LNCaP clone FGC (cell line): ENCODE measurements around the gene SLU7.

Experiments
- DNase-seq: peaks from one replicate; pipeline ENCODE4 v3.0.0-alpha.2; 2011; ENCODE audit warnings: low read depth
- H3K4me3 ChIP-seq: 2 replicates; pipeline ENCODE4 v1.5.1; 2011; ENCODE audit warnings: mild to moderate bottlenecking, low read depth, low read length, control low read depth
- TF ChIP-seq, protein P1 (sequence below): IDR thresholded peaks from 2 replicates; pipeline ENCODE4 v1.5.1; 2012; ENCODE audit warnings: mild to moderate bottlenecking; ENCODE audit not compliant: control insufficient read depth, insufficient read depth; ENCODE audit errors: extremely low read depth

Gene SLU7

DNA sequence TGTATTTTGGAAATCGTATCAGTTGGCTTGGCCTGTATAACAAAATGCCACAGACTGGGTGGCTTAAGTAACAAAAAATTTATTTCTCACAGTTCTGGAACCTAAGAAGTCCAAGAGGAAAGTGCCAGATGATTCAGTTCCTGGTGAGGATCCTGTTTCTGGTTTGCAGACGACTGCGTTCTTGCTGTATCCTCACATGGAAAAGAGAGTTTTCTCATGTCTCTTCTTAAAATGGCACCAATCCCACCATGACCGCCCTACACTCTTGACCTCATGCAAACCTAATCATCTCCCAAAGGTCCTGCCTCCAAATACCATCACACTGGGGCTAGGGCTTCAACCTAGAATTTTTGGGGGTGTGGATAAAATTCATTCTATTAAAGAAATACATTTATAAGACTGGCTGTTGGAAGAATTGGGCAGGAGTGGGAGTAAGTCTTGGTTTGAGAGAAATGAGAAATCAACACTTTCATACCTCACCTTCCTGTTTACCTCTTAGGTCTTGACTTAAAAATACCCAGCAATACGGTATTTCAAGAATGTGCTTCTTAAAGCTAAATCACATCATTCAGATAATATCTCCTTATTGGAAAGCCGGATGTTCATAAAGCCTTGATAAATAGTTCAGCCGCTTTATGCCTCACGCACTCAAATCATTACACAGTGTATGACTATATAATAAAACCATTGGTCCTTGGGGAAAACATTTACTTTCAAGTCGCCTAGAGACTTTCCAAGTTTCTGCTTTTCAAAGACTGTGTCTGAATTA lies 31.5 kb upstream of the SLU7 start:
- TF ChIP-seq, protein P1, sequence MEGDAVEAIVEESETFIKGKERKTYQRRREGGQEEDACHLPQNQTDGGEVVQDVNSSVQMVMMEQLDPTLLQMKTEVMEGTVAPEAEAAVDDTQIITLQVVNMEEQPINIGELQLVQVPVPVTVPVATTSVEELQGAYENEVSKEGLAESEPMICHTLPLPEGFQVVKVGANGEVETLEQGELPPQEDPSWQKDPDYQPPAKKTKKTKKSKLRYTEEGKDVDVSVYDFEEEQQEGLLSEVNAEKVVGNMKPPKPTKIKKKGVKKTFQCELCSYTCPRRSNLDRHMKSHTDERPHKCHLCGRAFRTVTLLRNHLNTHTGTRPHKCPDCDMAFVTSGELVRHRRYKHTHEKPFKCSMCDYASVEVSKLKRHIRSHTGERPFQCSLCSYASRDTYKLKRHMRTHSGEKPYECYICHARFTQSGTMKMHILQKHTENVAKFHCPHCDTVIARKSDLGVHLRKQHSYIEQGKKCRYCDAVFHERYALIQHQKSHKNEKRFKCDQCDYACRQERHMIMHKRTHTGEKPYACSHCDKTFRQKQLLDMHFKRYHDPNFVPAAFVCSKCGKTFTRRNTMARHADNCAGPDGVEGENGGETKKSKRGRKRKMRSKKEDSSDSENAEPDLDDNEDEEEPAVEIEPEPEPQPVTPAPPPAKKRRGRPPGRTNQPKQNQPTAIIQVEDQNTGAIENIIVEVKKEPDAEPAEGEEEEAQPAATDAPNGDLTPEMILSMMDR, result no peak
- no peak for DNase-seq
- no peak overlapping the region for H3K4me3 ChIP-seq

DNA sequence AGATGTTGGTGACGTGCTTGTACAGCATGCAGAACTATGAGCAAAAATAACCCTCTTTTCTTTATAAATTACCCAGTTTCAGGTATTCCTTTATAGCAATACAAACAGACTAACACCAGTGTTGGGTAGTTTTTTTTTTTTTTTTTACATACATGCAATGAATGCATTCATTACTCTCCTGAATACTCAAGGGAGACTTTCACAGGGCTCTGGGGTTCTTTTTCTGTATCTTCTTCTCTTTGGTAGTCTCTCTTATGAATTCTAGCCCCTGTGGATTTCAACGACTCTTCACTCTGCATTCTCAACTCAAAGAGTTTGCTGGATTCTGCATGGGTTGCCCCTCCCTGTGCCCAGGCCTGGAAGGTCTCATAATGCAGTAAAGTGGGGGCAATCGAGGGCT lies 30.6 kb upstream of the SLU7 start:
- no peak overlapping the region for H3K4me3 ChIP-seq
- TF ChIP-seq, protein P1, result no peak
- DNase-seq, result no peak

DNA sequence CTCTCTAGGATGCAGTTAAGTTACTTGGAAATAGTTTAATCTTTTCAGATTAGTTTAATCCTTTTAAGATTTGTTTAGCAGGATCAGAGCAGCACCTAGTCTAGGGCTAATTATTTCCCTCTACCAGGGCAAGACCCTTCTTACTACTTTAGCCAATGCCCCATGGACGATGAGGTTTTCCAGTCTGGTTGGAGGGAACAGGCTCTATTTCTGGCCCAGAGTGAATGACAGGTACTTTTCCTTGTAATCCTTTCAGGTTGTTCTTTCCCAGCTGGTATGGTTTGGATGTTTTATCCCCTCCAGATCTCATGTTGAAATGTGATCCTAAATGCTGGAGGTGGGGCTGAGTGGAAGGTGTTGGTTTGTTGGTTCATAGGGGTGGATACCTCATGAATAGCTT lies 30.0 kb upstream of the SLU7 start:
- no peak for DNase-seq
- no peak overlapping the region for H3K4me3 ChIP-seq
- TF ChIP-seq, protein P1, result no peak

DNA sequence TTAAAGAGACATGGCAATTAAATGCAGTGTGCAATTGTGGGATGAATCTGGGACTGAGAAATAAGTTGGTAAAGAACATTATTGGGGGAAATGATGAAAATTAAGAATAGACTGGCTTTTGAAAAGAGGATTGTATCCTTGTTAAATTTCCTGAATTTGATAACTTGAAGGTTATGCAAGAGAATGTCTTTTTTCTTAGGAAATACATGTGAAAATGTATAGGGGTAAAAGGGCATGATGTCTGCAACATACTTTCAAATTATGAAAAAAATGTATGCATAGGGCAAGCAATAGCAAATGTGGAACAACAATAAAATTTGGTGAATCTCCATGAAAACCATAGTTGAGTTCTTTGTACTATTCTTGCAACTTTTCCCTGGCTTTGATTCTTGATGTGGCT lies 26.9 kb upstream of the SLU7 start:
- TF ChIP-seq, protein P1, result no peak
- no peak overlapping the region for H3K4me3 ChIP-seq
- DNase-seq, result no peak

DNA sequence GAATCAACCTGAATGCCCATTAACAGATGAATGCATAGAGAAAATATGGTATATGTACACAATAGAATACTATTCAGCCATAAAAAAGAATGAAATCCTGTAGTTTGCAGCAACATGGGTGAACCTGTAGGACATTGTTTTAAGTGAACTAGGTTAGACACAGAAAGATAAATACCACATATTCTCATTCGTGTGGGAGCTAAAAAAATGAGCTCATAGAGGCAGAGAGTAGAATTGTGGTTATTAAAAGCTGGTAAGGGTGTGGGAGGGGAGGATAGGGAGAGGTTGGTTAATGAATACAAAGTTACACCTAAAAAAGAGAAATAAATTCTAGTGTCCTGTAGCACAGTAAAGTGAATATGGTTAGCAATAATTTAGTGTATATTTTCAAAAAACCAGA lies 26.3 kb upstream of the SLU7 start:
- DNase-seq, result no peak
- no peak overlapping the region for H3K4me3 ChIP-seq
- TF ChIP-seq, protein P1, result no peak

DNA sequence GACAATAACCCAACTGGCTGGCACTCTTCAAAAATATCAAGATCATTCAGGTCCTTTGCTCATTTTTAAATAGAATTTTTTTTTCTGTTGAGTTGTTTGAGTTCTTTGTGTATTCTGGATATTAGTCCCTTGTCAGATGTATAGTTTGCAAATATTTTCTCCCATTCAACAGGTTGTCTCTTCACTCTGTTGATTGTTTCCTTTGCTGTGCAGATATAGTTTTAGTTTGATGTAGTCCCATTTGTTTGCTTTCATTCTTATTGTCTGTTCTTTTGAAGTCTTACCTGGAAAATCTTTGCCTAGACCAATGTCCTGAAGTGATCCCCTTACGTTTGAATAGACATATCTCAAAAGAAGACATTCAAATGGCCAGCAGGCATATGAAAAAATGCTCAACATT lies 25.5 kb upstream of the SLU7 start:
- TF ChIP-seq, protein P1, result no peak

DNA sequence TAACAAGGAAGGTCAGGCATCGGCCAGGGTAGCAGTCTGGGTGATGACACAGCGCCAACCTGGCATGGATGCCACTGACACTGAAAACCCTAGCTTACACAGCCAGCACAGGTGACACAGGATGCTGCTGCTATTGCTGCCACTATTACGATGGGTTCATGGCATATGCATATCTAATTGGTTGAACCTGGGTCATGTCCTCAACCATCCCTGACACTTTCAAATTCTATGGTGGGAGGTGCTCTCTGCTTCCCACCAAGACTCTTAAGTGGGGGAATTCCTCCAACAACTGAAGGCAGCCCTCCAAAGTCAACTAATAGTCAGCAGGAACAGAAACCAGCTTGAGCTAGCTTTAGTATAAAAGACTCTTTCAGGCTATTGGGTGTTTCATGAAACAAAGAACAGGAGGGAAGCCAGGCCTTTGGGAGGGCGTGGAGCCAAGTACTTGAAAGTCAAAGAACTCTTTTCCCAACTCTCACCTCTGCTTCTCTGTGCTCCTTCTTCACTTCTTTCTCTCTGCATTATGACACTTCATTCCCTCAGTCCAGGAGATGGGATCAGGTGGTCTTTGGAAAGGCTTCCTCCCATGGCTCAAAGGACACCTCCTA lies 24.0 kb upstream of the SLU7 start:
- TF ChIP-seq, protein P1, result no peak
- DNase-seq, result no peak
- H3K4me3 ChIP-seq, result no peak overlapping the region

More for the DNA sequence above, 25.5 kb upstream of the SLU7 start:
- no peak for DNase-seq
- H3K4me3 ChIP-seq, result no peak overlapping the region
